Left ventricle myocardium inferior (tissue), 1 donor: Measurements from ENCODE around the gene MRPL40. TPM values are rescaled to one million over a fixed set of nuclear protein-coding genes. Genes with fewer than 3 reads are reported as not detected.

Source experiments
- DNase-seq: peaks from one replicate; pipeline ENCODE4 v3.0.0-alpha.2; 2020
- H3K27ac ChIP-seq: fragments of 200-600 bp; replicated peaks from 2 replicates; pipeline ENCODE4 v1.8.0; 2021
- H3K27me3 ChIP-seq: fragments of 200-600 bp; 2 replicates; pipeline ENCODE4 v1.8.0; 2021; ENCODE audit warnings: low read depth
- H3K36me3 ChIP-seq: fragments of 200-600 bp; 2 replicates; pipeline ENCODE4 v1.8.0; 2021
- H3K4me1 ChIP-seq: fragments of 200-600 bp; 2 replicates; pipeline ENCODE4 v1.8.0; 2021
- H3K4me3 ChIP-seq: fragments of 200-600 bp; 2 replicates; pipeline ENCODE4 v1.8.0; 2021; ENCODE audit warnings: mild to moderate bottlenecking, moderate library complexity
- H3K9me3 ChIP-seq: fragments of 200-600 bp; replicated peaks from 2 replicates; pipeline ENCODE4 v1.8.0; 2021
- CTCF ChIP-seq: fragments of 200-600 bp; IDR thresholded peaks from 2 replicates; pipeline ENCODE4 v1.8.0; 2021; ENCODE audit warnings: antibody characterized with exemption, mild to moderate bottlenecking, borderline replicate concordance
- intact Hi-C: fragments of 100-400 bp; cut with micrococcal nuclease; formaldehyde crosslinking; loops from one replicate; pipeline ENCODE4 v1.11.0; 2022
- total RNA-seq: library from RNA; stranded (reverse); fragmentation: NEBNext Ultra II Directional; extraction: Animal tissue kit (Norgen Biotek cat#: 25700); gene quantifications from one replicate; pipeline ENCODE4 v1.2.1, GENCODE V29; 2021
- donor health status: DM: no; HTN: yes; CAD: no; lungs with severe emphysema.

Gene MRPL40
- total RNA-seq, 1 donor from 2014 or later: 57.2 TPM

DNA sequence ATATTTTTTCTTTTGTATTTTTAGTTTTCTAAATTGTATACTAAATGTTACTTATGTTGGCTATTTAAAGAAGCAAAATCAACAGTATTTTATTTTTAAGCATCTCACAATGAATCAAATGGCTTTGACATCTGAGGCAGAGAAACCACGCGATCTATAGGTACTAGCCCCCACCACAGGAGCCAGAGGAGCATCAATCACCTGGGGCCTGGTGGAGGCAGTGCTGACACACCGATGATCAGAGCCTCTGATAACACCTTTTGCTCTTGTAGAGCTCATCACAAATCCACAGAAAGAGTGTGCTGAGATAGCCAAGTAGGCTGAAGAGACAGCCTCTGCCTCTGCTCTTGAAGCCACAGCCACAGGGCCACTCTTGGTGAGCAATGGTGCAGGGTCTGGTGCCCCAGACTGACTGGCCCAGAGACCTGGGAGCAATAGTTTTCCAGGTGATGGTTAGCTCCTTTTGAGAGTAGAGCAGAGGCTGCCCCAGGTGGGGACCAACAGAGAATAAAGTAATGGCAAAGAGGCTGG, 26.0 kb upstream of the MRPL40 start:
- no peak for DNase-seq
- H3K4me1 ChIP-seq: peaks cover 39% of the 10 kb centered on the region
- no peak overlapping the region for H3K4me3 ChIP-seq
- peak overlapping the region; percentile 53 for H3K27ac ChIP-seq
- no peaks in the 10 kb centered on the region for H3K9me3 ChIP-seq
- TF ChIP-seq CTCF: no peak
- H3K36me3 ChIP-seq: peaks cover 43% of the 10 kb centered on the region
- intact Hi-C loops: no loop called here
- no peaks in the 10 kb centered on the region for H3K27me3 ChIP-seq

- Histone ChIP-seq H3K4me3 (no peak overlapping the region), H3K9me3 (no peaks in the 10 kb centered on the region), H3K27ac (peak overlapping the region; percentile 53), H3K4me1 (peaks cover 44% of the 10 kb centered on the region), H3K36me3 (peaks cover 40% of the 10 kb centered on the region), H3K27me3 (no peaks in the 10 kb centered on the region)
- no peak for TF ChIP-seq CTCF
- intact Hi-C loops: no loop called here
- DNase-seq: no peak
These were observed 25.5 kb upstream of the MRPL40 start for GRCh38 chr22:19406846-19407245.

DNA sequence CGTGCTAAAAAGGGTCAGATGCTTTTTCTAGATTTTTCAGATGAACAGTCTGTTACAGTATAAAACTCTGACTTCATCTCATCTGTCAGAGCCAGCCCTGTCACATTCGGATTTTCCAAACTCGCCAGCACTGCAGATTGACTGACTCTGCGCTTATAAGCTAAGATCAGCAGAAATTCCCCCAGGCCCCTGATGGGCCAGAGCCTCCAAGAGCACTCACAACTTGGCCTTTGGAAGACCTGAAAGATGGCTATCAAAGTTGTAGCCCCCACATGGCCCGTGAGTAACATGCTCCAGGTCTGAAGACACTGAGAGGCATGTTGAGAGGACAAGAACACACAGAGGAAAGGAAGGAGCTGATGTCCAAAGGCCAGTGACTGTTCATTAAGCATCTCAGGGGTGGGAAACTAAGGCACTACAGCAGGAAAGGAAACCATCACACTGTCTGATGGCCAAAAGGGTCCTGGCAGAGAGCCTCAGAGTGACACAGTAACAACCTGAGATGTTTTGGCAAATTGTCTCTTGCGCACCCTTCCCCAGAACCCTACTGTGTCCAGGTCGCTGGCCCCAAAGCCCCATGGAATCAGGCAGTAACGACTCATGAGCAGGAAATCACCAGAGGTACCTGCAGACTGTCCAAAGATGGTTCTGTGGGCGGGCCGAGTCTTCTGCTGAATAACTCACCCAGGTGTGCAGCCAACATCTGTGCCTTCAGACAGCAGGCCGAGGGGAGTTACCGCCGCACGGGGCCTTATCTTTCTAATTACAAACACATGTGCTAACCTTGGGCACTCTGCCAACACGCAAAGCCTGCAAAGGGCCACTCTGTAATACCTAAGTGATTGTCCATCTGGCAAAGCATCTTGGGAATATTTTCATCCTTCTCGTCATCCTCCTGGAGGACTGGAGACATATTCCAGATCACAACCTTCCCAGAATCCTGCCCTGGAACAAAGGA, 24.4 kb upstream of the MRPL40 start:
- TF ChIP-seq CTCF: no peak
- intact Hi-C loops: no loop called here
- Histone ChIP-seq H3K9me3 (no peaks in the 10 kb centered on the region), H3K27me3 (no peaks in the 10 kb centered on the region), H3K36me3 (peaks cover 40% of the 10 kb centered on the region), H3K4me3 (no peak overlapping the region), H3K27ac (peak overlapping the region; percentile 53), H3K4me1 (peaks cover 55% of the 10 kb centered on the region)
- DNase-seq: no peak

DNA sequence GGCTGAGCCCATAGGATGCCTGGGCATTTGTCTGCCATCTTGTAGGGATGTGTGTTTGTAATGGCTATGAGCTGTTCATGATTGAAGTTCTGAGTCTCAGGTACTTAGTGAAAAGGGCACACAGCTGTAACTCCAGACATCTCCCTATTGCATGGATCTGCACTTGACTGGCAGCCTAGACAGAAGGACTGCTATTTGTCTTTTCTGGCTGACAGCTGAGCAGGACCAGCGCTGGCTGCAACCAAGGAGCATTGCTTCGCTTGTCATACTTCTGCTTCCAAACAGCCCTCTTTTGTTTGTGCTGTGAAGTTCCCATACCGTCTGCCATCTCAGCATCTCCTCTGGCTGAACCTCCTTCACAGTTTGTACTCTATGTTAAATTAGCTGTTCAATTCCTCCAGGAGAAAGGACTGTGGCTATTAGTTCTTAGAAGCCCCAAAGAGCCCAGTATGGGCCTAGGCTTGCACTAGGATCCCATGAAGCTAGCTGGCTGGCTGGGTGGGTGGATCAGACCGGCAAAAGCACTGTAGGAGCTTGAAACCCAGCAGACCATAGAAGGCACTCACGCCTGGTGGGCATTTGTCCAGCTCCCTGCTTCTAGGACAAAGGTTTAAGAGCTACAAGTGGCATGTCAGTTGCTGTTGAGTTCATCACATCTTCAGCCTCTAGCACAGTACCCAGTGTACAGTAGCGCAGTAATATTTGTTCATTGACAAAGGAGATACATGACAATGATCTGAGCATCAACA, 21.2 kb upstream of the MRPL40 start:
- H3K9me3 ChIP-seq: no peaks in the 10 kb centered on the region
- H3K4me1 ChIP-seq: peaks cover 66% of the 10 kb centered on the region
- peaks cover 28% of the 10 kb centered on the region for H3K36me3 ChIP-seq
- no peak overlapping the region for H3K4me3 ChIP-seq
- DNase-seq: peak; percentile 35
- intact Hi-C loops: no loop called here
- TF ChIP-seq CTCF: no peak
- no peaks in the 10 kb centered on the region for H3K27me3 ChIP-seq
- H3K27ac ChIP-seq: peak overlapping the region; percentile 58

DNA sequence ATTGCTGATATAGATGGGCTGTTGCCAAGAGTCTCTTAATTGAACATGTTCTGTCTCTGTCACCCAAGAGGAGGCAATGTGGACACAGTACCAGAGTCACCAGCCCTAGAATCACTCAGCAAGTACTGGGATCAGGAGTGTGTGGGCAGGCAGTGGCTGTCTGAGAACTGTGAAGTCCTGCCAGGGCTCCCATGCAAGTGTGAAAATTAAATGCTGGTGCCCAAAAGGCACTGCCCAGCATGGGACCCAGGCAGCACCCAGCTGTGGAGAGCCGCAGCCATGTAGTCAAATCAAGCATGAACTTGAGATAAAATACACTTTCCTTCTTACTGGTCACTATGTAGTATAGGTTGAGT, 20.7 kb upstream of the MRPL40 start:
- intact Hi-C loops: no loop called here
- Histone ChIP-seq H3K27ac (peak overlapping the region; percentile 58), H3K4me3 (no peak overlapping the region), H3K9me3 (no peaks in the 10 kb centered on the region), H3K27me3 (no peaks in the 10 kb centered on the region), H3K4me1 (peaks cover 61% of the 10 kb centered on the region), H3K36me3 (peaks cover 22% of the 10 kb centered on the region)
- no peak for TF ChIP-seq CTCF
- DNase-seq: no peak
